HepG2 (cell line): Measurements from ENCODE around the gene SCN8A. TPM values are rescaled to one million over a fixed set of nuclear protein-coding genes. Genes with fewer than 3 reads are reported as not detected.

Source experiments
- CHCHD3 ChIP-seq: sonication (generic); formaldehyde crosslinking; IDR thresholded peaks from 2 replicates; pipeline ENCODE4 v1.8.0; 2022; ENCODE audit warnings: mild to moderate bottlenecking, missing genetic modification reagents, moderate library complexity
- DPF2 ChIP-seq: sonication (generic); formaldehyde crosslinking; IDR thresholded peaks from 2 replicates; pipeline ENCODE4 v1.4.0; 2020; ENCODE audit warnings: mild to moderate bottlenecking, low read depth, missing genetic modification reagents, borderline replicate concordance
- GLI4 ChIP-seq: sonication (generic); formaldehyde crosslinking; IDR thresholded peaks from 2 replicates; pipeline ENCODE4 v1.5.1; 2020; ENCODE audit warnings: missing genetic modification reagents, mild to moderate bottlenecking, moderate library complexity, borderline replicate concordance
- GPN1 ChIP-seq: sonication (generic); formaldehyde crosslinking; IDR thresholded peaks from 2 replicates; pipeline ENCODE4 v1.5.1; 2020; ENCODE audit warnings: missing genetic modification reagents, borderline replicate concordance
- LCORL ChIP-seq, 2 experiments: fragments of 450-650 bp in 1 of 2; sonication (generic) in 1 of 2; formaldehyde crosslinking in 1 of 2; IDR thresholded peaks; 2 replicates each; pipeline versions ENCODE4 v1.5.0 to v1.6.1; 2017 to 2020; ENCODE audit warnings: antibody characterized with exemption in 1 of 2, missing genetic modification reagents in 1 of 2
- SCMH1 ChIP-seq: sonication (generic); formaldehyde crosslinking; IDR thresholded peaks from 2 replicates; pipeline ENCODE4 v1.9.0; 2021; ENCODE audit warnings: missing genetic modification reagents, mild to moderate bottlenecking, borderline replicate concordance
- SP4 ChIP-seq: sonication (generic); formaldehyde crosslinking; IDR thresholded peaks from 2 replicates; pipeline ENCODE4 v1.8.1; 2023; ENCODE audit warnings: mild to moderate bottlenecking, missing genetic modification reagents
- THYN1 ChIP-seq: sonication (generic); formaldehyde crosslinking; IDR thresholded peaks from 2 replicates; pipeline ENCODE4 v1.8.1; 2023; ENCODE audit warnings: low read depth, mild to moderate bottlenecking, moderate library complexity, missing genetic modification reagents, borderline replicate concordance
- ZBTB39 ChIP-seq: sonication (generic); formaldehyde crosslinking; IDR thresholded peaks from 2 replicates; pipeline ENCODE4 v1.5.0; 2020; ENCODE audit warnings: missing genetic modification reagents
- ZKSCAN1 ChIP-seq: fragments of 150-350 bp; IDR thresholded peaks from 2 replicates; pipeline ENCODE4 v1.6.1; 2014; ENCODE audit warnings: low read length
- ZNF225 ChIP-seq: sonication (generic); formaldehyde crosslinking; IDR thresholded peaks from 2 replicates; pipeline ENCODE4 v1.4.0; 2020; ENCODE audit warnings: mild to moderate bottlenecking, missing genetic modification reagents
- ZNF280D ChIP-seq: sonication (generic); formaldehyde crosslinking; IDR thresholded peaks from 2 replicates; pipeline ENCODE4 v1.5.1; 2020; ENCODE audit warnings: mild to moderate bottlenecking, missing genetic modification reagents
- ZNF589 ChIP-seq: sonication (generic); formaldehyde crosslinking; conservative IDR thresholded peaks from 2 replicates; pipeline ENCODE4 v1.8.0; 2022; ENCODE audit warnings: mild to moderate bottlenecking, moderate library complexity, missing genetic modification reagents
- ZNF691 ChIP-seq: sonication (generic); formaldehyde crosslinking; IDR thresholded peaks from 2 replicates; pipeline ENCODE4 v1.4.0; 2020; ENCODE audit warnings: missing genetic modification reagents, low read depth, mild to moderate bottlenecking, borderline replicate concordance
- ZNF776 ChIP-seq: sonication (generic); formaldehyde crosslinking; IDR thresholded peaks from 2 replicates; pipeline ENCODE4 v1.4.0; 2020; ENCODE audit warnings: mild to moderate bottlenecking, missing genetic modification reagents
- ZNF816 ChIP-seq: sonication (generic); formaldehyde crosslinking; IDR thresholded peaks from 2 replicates; pipeline ENCODE4 v1.8.0; 2022; ENCODE audit warnings: missing genetic modification reagents, mild to moderate bottlenecking, borderline replicate concordance
- ZSCAN30 ChIP-seq: sonication (generic); formaldehyde crosslinking; IDR thresholded peaks from 2 replicates; pipeline ENCODE4 v1.5.0; 2020; ENCODE audit warnings: mild to moderate bottlenecking, missing genetic modification reagents
- polyA plus RNA-seq, 8 experiments: library from polyadenylated mRNA; depleted of rRNA in 3 of 8; stranded (reverse) in 7 of 8; unstranded in 1 of 8; fragments of >200 nt; fragmentation: Illumina TruSeq in 4 of 8; extraction: Trizol in 4 of 8; gene quantifications; 2 replicates each; pipeline versions ENCODE4 v1.2.1 to v1.2.3, GENCODE V29; 2011 to 2016; ENCODE audit warnings: low read depth in 4 of 8, missing spikeins in 1 of 8, mixed read lengths in 1 of 8; ENCODE audit not compliant: insufficient read depth in 1 of 8
- total RNA-seq, 5 experiments: library from RNA; depleted of rRNA; stranded (reverse); fragments of >200 nt; fragmentation: Illumina TruSeq; extraction: Trizol; gene quantifications; 2 replicates each; pipeline ENCODE4 v1.2.3, GENCODE V29; 2016; ENCODE audit warnings: low read depth in 1 of 5
- TF ChIP-seq, protein P1 (sequence below): sonication (generic); formaldehyde crosslinking; IDR thresholded peaks from 2 replicates; pipeline ENCODE4 v1.4.0; 2020; ENCODE audit warnings: missing genetic modification reagents
- TF ChIP-seq, protein P2 (sequence below): sonication (generic); formaldehyde crosslinking; conservative IDR thresholded peaks from 2 replicates; pipeline ENCODE4 v1.8.0; 2022; ENCODE audit warnings: low read depth, missing genetic modification reagents
- TF ChIP-seq, protein P3 (sequence below): sonication (generic); formaldehyde crosslinking; IDR thresholded peaks from 2 replicates; pipeline ENCODE4 v1.8.1; 2023; ENCODE audit warnings: mild to moderate bottlenecking, missing genetic modification reagents, borderline replicate concordance

The SCN8A gene
- total and polyA plus RNA-seq, 2 of the 13 experiments (the other 11 are each of a cell fraction or from before 2014, with no cell fraction given): 0.57 to 1.4 TPM

GRCh38 chr12:51814311-51815088 lies 223.5 kb downstream of the SCN8A start (continued):
- no peak for TF ChIP-seq ZNF589
- no peak for TF ChIP-seq ZSCAN30 (CRISPR knock-in tag)
- no peak for TF ChIP-seq ZKSCAN1
- TF ChIP-seq, protein P1, sequence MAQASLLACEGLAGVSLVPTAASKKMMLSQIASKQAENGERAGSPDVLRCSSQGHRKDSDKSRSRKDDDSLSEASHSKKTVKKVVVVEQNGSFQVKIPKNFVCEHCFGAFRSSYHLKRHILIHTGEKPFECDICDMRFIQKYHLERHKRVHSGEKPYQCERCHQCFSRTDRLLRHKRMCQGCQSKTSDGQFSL (CRISPR knock-in tag): no peak
- TF ChIP-seq GPN1 (CRISPR knock-in tag): no peak
- TF ChIP-seq ZNF225 (CRISPR knock-in tag): peak; percentile 62; the same call in 1 of the 2 replicates
- no peak for TF ChIP-seq DPF2
- TF ChIP-seq, protein P2, sequence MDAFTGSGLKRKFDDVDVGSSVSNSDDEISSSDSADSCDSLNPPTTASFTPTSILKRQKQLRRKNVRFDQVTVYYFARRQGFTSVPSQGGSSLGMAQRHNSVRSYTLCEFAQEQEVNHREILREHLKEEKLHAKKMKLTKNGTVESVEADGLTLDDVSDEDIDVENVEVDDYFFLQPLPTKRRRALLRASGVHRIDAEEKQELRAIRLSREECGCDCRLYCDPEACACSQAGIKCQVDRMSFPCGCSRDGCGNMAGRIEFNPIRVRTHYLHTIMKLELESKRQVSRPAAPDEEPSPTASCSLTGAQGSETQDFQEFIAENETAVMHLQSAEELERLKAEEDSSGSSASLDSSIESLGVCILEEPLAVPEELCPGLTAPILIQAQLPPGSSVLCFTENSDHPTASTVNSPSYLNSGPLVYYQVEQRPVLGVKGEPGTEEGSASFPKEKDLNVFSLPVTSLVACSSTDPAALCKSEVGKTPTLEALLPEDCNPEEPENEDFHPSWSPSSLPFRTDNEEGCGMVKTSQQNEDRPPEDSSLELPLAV (CRISPR knock-in tag): no peak
- TF ChIP-seq ZNF776 (CRISPR knock-in tag): peak; percentile 50; the same call in 1 of the 2 replicates
- no peak for TF ChIP-seq SP4 (CRISPR knock-in tag)
- TF ChIP-seq, protein P3, sequence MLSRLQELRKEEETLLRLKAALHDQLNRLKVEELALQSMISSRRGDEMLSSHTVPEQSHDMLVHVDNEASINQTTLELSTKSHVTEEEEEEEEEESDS (CRISPR knock-in tag): no peak
- TF ChIP-seq ZNF691: peak; percentile 53; the same call in 1 of the 2 replicates
- TF ChIP-seq THYN1 (CRISPR knock-in tag): no peak
- no peak for TF ChIP-seq ZNF816 (CRISPR knock-in tag)
- TF ChIP-seq CHCHD3 (CRISPR knock-in tag): no peak
- TF ChIP-seq SCMH1 (CRISPR knock-in tag): no peak
- no peak for TF ChIP-seq GLI4 (CRISPR knock-in tag)
- no peak for TF ChIP-seq ZBTB39 (CRISPR knock-in tag)
- no peak for TF ChIP-seq LCORL (IDR thresholded peaks at IDR 0.05)
- TF ChIP-seq LCORL (CRISPR knock-in tag; IDR thresholded peaks at IDR 0.05): 0 out of 2 replicates have a peak, but pooled peaks have one; percentile 51
- no peak for TF ChIP-seq ZNF280D (CRISPR knock-in tag)
